ENCODE measurements around the gene ASF1B.

GRCh38 chr19:14120497-14120780, 15.9 kb downstream of the ASF1B start:
- TF ChIP-seq EZH2 (IDR thresholded peaks at IDR 0.05; ENCODE audit: borderline replicate concordance, low read depth, low read length, poor library complexity, severe bottlenecking) (no peak), CTCF (conservative IDR thresholded peaks at IDR 0.05; ENCODE audit: low read depth, low read length) (no peak)
